ENCODE measurements around the gene PRKCE.

- TF ChIP-seq POLR2A (IDR thresholded peaks at IDR 0.05) (no peak), CTCF (IDR thresholded peaks at IDR 0.05) (no peak)
These were observed 545.5 kb downstream of the PRKCE start for GRCh38 chr2:46196871-46197462.
